NB4 (cell line): ENCODE results near the gene GAS7.

Experiments used
- MYC ChIP-seq: IDR thresholded peaks from 2 replicates; pipeline ENCODE4 v1.6.1; 2011; ENCODE audit warnings: low read depth, low read length
- POLR2A ChIP-seq: IDR thresholded peaks from 2 replicates; pipeline ENCODE4 v1.6.1; 2011; ENCODE audit warnings: mild to moderate bottlenecking; ENCODE audit not compliant: insufficient read length; ENCODE audit errors: extremely low read depth
- TF ChIP-seq, protein P1 (sequence below): IDR thresholded peaks from one replicate; pipeline ENCODE4 v1.5.1; 2012; ENCODE audit warnings: low read depth, low read length
- TF ChIP-seq, protein P2 (sequence below): IDR thresholded peaks from 2 replicates; pipeline ENCODE4 v1.6.1; 2011; ENCODE audit warnings: low read depth, low read length

GRCh38 chr17:10001306-10001873 is 197.0 kb downstream of the GAS7 start:
- TF ChIP-seq MYC (no peak), POLR2A (no peak)
- TF ChIP-seq, protein P1, sequence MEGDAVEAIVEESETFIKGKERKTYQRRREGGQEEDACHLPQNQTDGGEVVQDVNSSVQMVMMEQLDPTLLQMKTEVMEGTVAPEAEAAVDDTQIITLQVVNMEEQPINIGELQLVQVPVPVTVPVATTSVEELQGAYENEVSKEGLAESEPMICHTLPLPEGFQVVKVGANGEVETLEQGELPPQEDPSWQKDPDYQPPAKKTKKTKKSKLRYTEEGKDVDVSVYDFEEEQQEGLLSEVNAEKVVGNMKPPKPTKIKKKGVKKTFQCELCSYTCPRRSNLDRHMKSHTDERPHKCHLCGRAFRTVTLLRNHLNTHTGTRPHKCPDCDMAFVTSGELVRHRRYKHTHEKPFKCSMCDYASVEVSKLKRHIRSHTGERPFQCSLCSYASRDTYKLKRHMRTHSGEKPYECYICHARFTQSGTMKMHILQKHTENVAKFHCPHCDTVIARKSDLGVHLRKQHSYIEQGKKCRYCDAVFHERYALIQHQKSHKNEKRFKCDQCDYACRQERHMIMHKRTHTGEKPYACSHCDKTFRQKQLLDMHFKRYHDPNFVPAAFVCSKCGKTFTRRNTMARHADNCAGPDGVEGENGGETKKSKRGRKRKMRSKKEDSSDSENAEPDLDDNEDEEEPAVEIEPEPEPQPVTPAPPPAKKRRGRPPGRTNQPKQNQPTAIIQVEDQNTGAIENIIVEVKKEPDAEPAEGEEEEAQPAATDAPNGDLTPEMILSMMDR, result no peak
- TF ChIP-seq, protein P2, sequence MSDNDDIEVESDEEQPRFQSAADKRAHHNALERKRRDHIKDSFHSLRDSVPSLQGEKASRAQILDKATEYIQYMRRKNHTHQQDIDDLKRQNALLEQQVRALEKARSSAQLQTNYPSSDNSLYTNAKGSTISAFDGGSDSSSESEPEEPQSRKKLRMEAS, result no peak
